Upper lobe of right lung (tissue), 1 donor: ENCODE data around the gene MTHFD1L. TPM values are rescaled to one million over a fixed set of nuclear protein-coding genes. Genes with fewer than 3 reads are reported as not detected.

ENCODE experiments used
- ATAC-seq: fragments of 200-7000 bp; cut with Tn5 transposase; one replicate; pipeline ENCODE4 v1.9.1; 2020; ENCODE audit warnings: mild to moderate bottlenecking, moderate library complexity
- DNase-seq: peaks from one replicate; pipeline ENCODE4 v3.0.0-alpha.2; 2020
- H3K27ac ChIP-seq: fragments of 200-600 bp; one replicate; pipeline ENCODE4 v1.8.0; 2022
- H3K27me3 ChIP-seq: fragments of 200-600 bp; one replicate; pipeline ENCODE4 v1.8.0; 2022; ENCODE audit warnings: mild to moderate bottlenecking
- H3K36me3 ChIP-seq: fragments of 200-600 bp; one replicate; pipeline ENCODE4 v1.8.0; 2022
- H3K4me1 ChIP-seq: fragments of 200-600 bp; one replicate; pipeline ENCODE4 v1.8.0; 2022
- H3K4me3 ChIP-seq: fragments of 200-600 bp; one replicate; pipeline ENCODE4 v1.8.0; 2022; ENCODE audit warnings: mild to moderate bottlenecking
- H3K9me3 ChIP-seq: fragments of 200-600 bp; one replicate; pipeline ENCODE4 v1.8.0; 2022
- intact Hi-C: fragments of 100-400 bp; cut with DNase I; formaldehyde crosslinking; loops from one replicate; pipeline ENCODE4 v1.11.0; 2022
- total RNA-seq: library from RNA; stranded (reverse); fragmentation: NEBNext Ultra II Directional; extraction: Animal tissue kit (Norgen Biotek cat#: 25700); gene quantifications from one replicate; pipeline ENCODE4 v1.2.1, GENCODE V29; 2021
- TF ChIP-seq, protein P1 (sequence below): fragments of 200-600 bp; IDR thresholded peaks from one replicate; pipeline ENCODE4 v1.8.0; 2022; ENCODE audit warnings: antibody characterized with exemption
- donor health status: DM: no; HTN: yes; CAD: no; lungs with severe emphysema.

MTHFD1L gene
- total RNA-seq, 1 donor from 2014 or later: 27.9 TPM

DNA sequence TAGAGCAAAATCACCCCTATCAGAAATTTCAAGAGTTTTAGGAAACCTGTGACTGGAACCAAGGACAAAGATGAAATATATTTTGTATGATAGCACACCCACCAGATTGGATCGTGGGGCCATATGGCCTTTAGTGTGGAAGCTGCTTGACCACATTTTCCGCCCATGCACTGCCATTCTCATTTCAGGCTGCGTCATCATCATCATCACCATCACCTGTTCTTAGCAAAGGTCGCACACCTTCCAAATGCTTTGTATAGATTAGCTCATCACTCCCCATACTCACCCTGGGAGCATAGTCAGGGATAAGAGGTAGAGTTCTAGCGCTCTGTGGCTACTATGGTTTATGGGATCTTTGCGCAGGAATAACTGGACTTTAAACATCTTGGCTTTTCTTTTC lies 185.7 kb downstream of the MTHFD1L start:
- H3K27me3 ChIP-seq: no peaks in the 10 kb centered on the region
- no peaks in the 10 kb centered on the region for H3K36me3 ChIP-seq
- no peak overlapping the region for H3K27ac ChIP-seq
- ATAC-seq: no peak
- intact Hi-C loops: no loop called here
- TF ChIP-seq, protein P1, sequence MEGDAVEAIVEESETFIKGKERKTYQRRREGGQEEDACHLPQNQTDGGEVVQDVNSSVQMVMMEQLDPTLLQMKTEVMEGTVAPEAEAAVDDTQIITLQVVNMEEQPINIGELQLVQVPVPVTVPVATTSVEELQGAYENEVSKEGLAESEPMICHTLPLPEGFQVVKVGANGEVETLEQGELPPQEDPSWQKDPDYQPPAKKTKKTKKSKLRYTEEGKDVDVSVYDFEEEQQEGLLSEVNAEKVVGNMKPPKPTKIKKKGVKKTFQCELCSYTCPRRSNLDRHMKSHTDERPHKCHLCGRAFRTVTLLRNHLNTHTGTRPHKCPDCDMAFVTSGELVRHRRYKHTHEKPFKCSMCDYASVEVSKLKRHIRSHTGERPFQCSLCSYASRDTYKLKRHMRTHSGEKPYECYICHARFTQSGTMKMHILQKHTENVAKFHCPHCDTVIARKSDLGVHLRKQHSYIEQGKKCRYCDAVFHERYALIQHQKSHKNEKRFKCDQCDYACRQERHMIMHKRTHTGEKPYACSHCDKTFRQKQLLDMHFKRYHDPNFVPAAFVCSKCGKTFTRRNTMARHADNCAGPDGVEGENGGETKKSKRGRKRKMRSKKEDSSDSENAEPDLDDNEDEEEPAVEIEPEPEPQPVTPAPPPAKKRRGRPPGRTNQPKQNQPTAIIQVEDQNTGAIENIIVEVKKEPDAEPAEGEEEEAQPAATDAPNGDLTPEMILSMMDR: no peak
- H3K4me1 ChIP-seq: no peaks in the 10 kb centered on the region
- H3K4me3 ChIP-seq: no peak overlapping the region
- no peaks in the 10 kb centered on the region for H3K9me3 ChIP-seq
- no peak for DNase-seq

DNA sequence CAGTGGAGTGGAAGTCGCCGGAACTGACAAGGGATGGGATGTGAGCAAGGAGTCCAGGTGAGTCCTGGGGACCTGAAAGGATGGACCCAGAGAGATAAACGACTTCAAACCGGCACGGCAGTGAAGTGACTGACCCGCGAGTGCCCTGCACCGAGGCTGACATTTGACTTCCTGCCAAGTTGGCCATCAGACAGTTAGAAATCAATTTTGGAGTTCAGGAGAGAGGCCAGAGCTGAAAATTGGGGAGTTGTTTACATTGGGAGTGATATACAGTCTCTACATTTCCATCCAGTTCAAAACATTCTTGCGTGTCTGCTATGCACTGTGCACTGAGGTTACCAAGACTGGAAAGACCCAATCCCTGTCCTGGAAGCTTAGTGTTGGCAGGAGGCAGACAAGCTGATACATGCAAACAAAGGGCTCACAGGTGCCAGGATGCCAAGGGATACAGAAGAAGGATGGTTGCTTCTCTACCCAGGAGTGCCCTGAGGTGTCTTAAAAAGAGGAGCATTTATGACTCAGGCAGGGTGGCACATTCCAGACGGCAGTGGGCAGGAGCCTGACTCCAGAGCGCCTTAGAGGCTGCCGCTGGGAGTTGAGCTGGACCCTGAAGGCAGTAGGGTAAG lies 186.6 kb downstream of the MTHFD1L start:
- ATAC-seq (no peak), DNase-seq (no peak)
- H3K27me3 ChIP-seq: no peaks in the 10 kb centered on the region
- H3K4me3 ChIP-seq: no peak overlapping the region
- intact Hi-C loops: no loop called here
- H3K4me1 ChIP-seq: no peaks in the 10 kb centered on the region
- TF ChIP-seq, protein P1: no peak
- no peak overlapping the region for H3K27ac ChIP-seq
- H3K36me3 ChIP-seq: no peaks in the 10 kb centered on the region
- H3K9me3 ChIP-seq: no peaks in the 10 kb centered on the region

DNA sequence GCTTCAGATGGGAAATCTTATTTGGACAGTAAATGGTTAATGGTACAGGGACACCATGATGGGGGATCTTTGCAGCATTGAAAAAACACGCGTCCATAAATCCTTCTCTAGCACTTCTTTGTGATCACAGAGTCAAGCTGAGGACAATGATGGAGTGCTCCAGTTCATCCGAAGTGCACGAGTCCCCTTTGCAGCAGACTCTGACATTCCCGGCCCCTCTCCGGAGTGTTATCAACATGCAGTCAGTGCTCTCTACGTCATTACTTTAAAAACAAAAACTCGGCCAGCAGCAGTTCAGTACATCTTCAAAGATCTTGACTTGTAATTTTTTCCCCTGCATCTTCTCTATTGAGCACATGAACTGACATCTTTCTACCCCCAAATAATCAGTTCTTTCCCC lies 188.8 kb downstream of the MTHFD1L start:
- intact Hi-C loops: no loop called here
- DNase-seq: no peak
- ATAC-seq: no peak
- Histone ChIP-seq H3K4me1 (no peaks in the 10 kb centered on the region), H3K27me3 (no peaks in the 10 kb centered on the region), H3K36me3 (no peaks in the 10 kb centered on the region), H3K27ac (no peak overlapping the region), H3K9me3 (no peaks in the 10 kb centered on the region), H3K4me3 (no peak overlapping the region)
- TF ChIP-seq, protein P1: no peak

DNA sequence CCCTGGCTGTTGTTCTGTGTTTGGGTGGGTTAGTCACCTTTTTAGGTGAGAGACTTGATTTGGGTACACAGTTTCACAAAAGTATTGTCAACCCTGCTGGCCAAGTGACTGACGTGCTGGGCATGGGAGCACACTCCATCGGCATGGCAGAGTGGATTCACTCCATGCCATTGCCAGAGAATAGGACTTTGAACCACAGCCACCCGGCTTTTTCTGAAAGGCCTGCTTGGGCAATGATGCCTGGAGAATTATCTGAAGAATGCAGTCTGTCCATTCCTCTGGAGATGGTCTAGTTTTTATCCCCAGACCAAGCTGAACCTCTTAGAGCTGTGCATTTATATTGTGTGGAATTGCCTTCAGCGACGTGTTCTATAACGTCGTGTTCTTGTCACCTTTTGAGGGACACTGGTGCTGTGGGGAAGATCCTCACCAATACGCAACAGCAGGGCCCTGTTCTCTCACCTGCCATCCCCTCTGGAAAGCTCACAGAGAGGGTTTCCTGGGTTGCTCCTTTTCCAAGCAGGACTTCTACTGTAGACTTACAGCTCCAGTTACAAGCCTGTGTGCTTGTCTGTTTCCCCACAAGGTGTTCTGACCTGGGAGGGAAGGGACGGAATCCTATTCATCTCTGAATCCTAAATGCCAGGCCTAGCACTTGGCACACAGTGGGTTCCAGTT lies 190.9 kb downstream of the MTHFD1L start:
- no peaks in the 10 kb centered on the region for H3K4me1 ChIP-seq
- intact Hi-C loops: no loop called here
- ATAC-seq (no peak), DNase-seq (no peak)
- no peaks in the 10 kb centered on the region for H3K36me3 ChIP-seq
- H3K9me3 ChIP-seq: no peaks in the 10 kb centered on the region
- H3K27ac ChIP-seq: no peak overlapping the region
- H3K27me3 ChIP-seq: no peaks in the 10 kb centered on the region
- H3K4me3 ChIP-seq: no peak overlapping the region
- TF ChIP-seq, protein P1: no peak

DNA sequence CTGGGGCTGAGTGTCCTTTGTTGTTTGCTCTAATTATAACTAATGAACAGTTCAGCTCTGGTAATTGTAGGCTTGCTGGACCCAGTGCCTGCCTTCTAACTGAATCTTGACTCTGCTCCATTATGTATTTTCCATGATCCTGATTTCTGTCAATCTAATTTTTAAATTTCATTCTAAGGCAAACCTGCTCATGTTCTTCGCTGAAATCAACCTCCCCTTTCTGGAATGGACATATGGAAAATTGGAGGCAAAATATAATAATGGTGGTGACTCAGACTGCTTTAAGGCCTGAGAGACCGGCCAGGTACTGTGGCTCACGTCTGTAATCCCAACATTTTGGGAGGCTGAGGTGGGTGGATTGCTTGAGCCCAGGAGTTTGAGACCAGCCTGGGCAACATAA lies 191.6 kb downstream of the MTHFD1L start:
- ATAC-seq: no peak
- intact Hi-C loops: no loop called here
- H3K27ac ChIP-seq: no peak overlapping the region

More for the DNA sequence above, 191.6 kb downstream of the MTHFD1L start:
- H3K4me1 ChIP-seq: no peaks in the 10 kb centered on the region
- no peaks in the 10 kb centered on the region for H3K27me3 ChIP-seq
- H3K4me3 ChIP-seq: no peak overlapping the region
- TF ChIP-seq, protein P1: no peak
- H3K36me3 ChIP-seq: no peaks in the 10 kb centered on the region
- no peak for DNase-seq
- H3K9me3 ChIP-seq: no peaks in the 10 kb centered on the region
